B cell (primary cell): ENCODE measurements around the gene IST1. TPM values are rescaled to one million over a fixed set of nuclear protein-coding genes. Genes with fewer than 3 reads are reported as not detected.

ENCODE experiments used
- ATAC-seq: fragments of 200-7000 bp; cut with Tn5 transposase; one replicate; pipeline ENCODE4 v1.10.0; 2021; ENCODE audit warnings: low read depth, mild to moderate bottlenecking, moderate number of reproducible peaks, moderate library complexity
- CTCF ChIA-PET: fragments of 350-600 bp; sonication (Branson Sonifier 250); formaldehyde crosslinking; loops from one replicate; lab custom pipeline; 2021; ENCODE audit warnings: antibody characterized with exemption, inconsistent platforms; lab: Charles Lee
- POLR2A ChIA-PET: fragments of 350-600 bp; sonication (Branson Sonifier 250); formaldehyde crosslinking; loops from one replicate; lab custom pipeline; 2021; ENCODE audit warnings: antibody characterized with exemption; lab: Charles Lee
- DNase-seq: peaks from one replicate; pipeline ENCODE4 v3.0.0; 2013
- H2AFZ ChIP-seq: 2 replicates; pipeline ENCODE4 v1.6.1; 2012; ENCODE audit warnings: mild to moderate bottlenecking, low read depth, low read length; ENCODE audit not compliant: insufficient read depth, poor library complexity, severe bottlenecking
- H3K27ac ChIP-seq, 2 donors: 1 replicate in 1 of 2; 2 replicates in 1 of 2; pipeline ENCODE4 v1.5.1; 2012 to 2013; ENCODE audit warnings: low read length in 2 of 2, mild to moderate bottlenecking in 2 of 2, moderate library complexity in 1 of 2
- H3K27me3 ChIP-seq, 4 experiments: fragments of 200-600 bp in 1 of 4; sonication (generic) in 1 of 4; replicated peaks in 1 of 4; 1 replicate in 2 of 4; 2 replicates in 2 of 4; pipeline versions ENCODE4 v1.6.1 to v1.7.0; 2013 to 2016; ENCODE audit warnings: low read length in 3 of 4, mild to moderate bottlenecking in 2 of 4, mixed read lengths in 1 of 4, moderate library complexity in 1 of 4; ENCODE audit not compliant: insufficient read depth in 4 of 4, control insufficient read depth in 3 of 4; ENCODE audit errors: control extremely low read depth in 1 of 4
- H3K36me3 ChIP-seq, 2 experiments: replicated peaks in 1 of 2; 1 replicate in 1 of 2; 2 replicates in 1 of 2; pipeline versions ENCODE4 v1.6.1 to v1.7.1; 2013; ENCODE audit warnings: low read length in 1 of 2; ENCODE audit not compliant: insufficient read depth in 2 of 2, control insufficient read depth in 1 of 2; ENCODE audit errors: control extremely low read depth in 1 of 2, extremely low read depth in 1 of 2
- H3K4me1 ChIP-seq, 2 donors: fragments of 200-600 bp in 1 of 2; sonication (generic) in 1 of 2; 1 replicate in 1 of 2; 2 replicates in 1 of 2; pipeline versions ENCODE4 v1.5.1 to v1.6.1; 2013 to 2017; ENCODE audit warnings: low read length in 2 of 2; ENCODE audit not compliant: control insufficient read depth in 2 of 2, insufficient read depth in 2 of 2
- H3K4me2 ChIP-seq: replicated peaks from 2 replicates; pipeline ENCODE3; 2012; ENCODE audit warnings: mild to moderate bottlenecking, low read depth, low read length; ENCODE audit not compliant: poor library complexity, severe bottlenecking
- H3K4me3 ChIP-seq, 5 experiments: fragments of 200-600 bp in 1 of 5; sonication (generic) in 1 of 5; 1 replicate in 3 of 5; 2 replicates in 2 of 5; pipeline versions ENCODE4 v1.5.1 to v1.7.0; 2011 to 2016; ENCODE audit warnings: low read length in 4 of 5, mild to moderate bottlenecking in 4 of 5, low read depth in 2 of 5, control low read depth in 1 of 5, moderate library complexity in 1 of 5; ENCODE audit not compliant: insufficient read depth in 1 of 5; ENCODE audit errors: control extremely low read depth in 1 of 5, extremely low read depth in 1 of 5
- H3K79me2 ChIP-seq: fragments of 200-600 bp; sonication (generic); one replicate; pipeline ENCODE4 v1.6.0; 2016; ENCODE audit warnings: low read length; ENCODE audit not compliant: control insufficient read depth, insufficient read depth
- H3K9ac ChIP-seq: fragments of 200-600 bp; sonication (generic); 2 replicates; pipeline ENCODE4 v1.6.1; 2017; ENCODE audit warnings: mild to moderate bottlenecking, low read length, moderate library complexity
- H3K9me3 ChIP-seq, 3 donors: one replicate each; pipeline versions ENCODE4 v1.6.1 to v1.7.1; 2013; ENCODE audit warnings: low read length in 2 of 3; ENCODE audit not compliant: control insufficient read depth in 2 of 3, insufficient read depth in 1 of 3; ENCODE audit errors: control extremely low read depth in 1 of 3
- H4K20me1 ChIP-seq: 2 replicates; pipeline ENCODE4 v1.6.0; 2012; ENCODE audit warnings: mild to moderate bottlenecking, low read length; ENCODE audit not compliant: insufficient read depth, control insufficient read depth, poor library complexity, severe bottlenecking
- H3K27ac Mint-ChIP-seq: one replicate; pipeline ENCODE4 v1.8.0; 2021; ENCODE audit warnings: mixed read lengths
- H3K27me3 Mint-ChIP-seq: one replicate; pipeline ENCODE4 v1.8.0; 2021; ENCODE audit warnings: mixed read lengths
- H3K4me1 Mint-ChIP-seq: one replicate; pipeline ENCODE4 v1.8.0; 2021; ENCODE audit warnings: mixed read lengths
- H3K4me3 Mint-ChIP-seq: one replicate; pipeline ENCODE4 v1.8.0; 2021; ENCODE audit warnings: mixed read lengths
- H3K9me3 Mint-ChIP-seq: one replicate; pipeline ENCODE4 v1.8.0; 2022; ENCODE audit warnings: mixed read lengths; ENCODE audit not compliant: insufficient read depth
- CTCF ChIP-seq: fragments of 200-600 bp; IDR thresholded peaks from one replicate; pipeline ENCODE4 v1.8.0; 2022; ENCODE audit warnings: antibody characterized with exemption, mild to moderate bottlenecking
- EZH2 ChIP-seq: IDR thresholded peaks from 2 replicates; pipeline ENCODE4 v1.6.1; 2012; ENCODE audit warnings: borderline replicate concordance, low read depth, mild to moderate bottlenecking, moderate library complexity, low read length; ENCODE audit not compliant: insufficient read depth, poor library complexity, severe bottlenecking
- WGBS: methylation state at CpG from one replicate; pipeline ENCODE4 v1.1.5; 2013; ENCODE audit warnings: missing lambda C conversion rate; ENCODE audit not compliant: insufficient coverage; 5-methylcytosine and 5-hydroxymethylcytosine counted together
- intact Hi-C: fragments of 100-400 bp; cut with micrococcal nuclease; formaldehyde crosslinking; loops from one replicate; pipeline ENCODE4 v1.10.0; 2022
- polyA plus RNA-seq: library from polyadenylated mRNA; depleted of rRNA; stranded (reverse); fragments of >200 nt; gene quantifications from 2 replicates; pipeline ENCODE4 v1.2.3, GENCODE V29; 2012
- total RNA-seq, 2 donors: library from RNA; stranded (reverse); fragments of 120-200 nt in 1 of 2; gene quantifications; 1 replicate in 1 of 2; 2 replicates in 1 of 2; pipeline versions ENCODE4 v1.2.3 to v1.2.4, GENCODE V29; 2013 to 2022

IST1 gene
- total and polyA plus RNA-seq, 2 donors (not counting 1 experiment from before 2014, with no cell fraction given): 182 to 268 TPM

GRCh38 chr16:71929048-71929447, 33.7 kb downstream of the IST1 start:
- 100% methylated on average over 2 of the region's 3 CpGs for WGBS
- H3K9ac ChIP-seq: no peak overlapping the region
- ATAC-seq (no peak), DNase-seq (no peak)
- TF ChIP-seq EZH2 (no peak), CTCF (no peak)
- CTCF ChIA-PET: interaction anchor here (1.8 to 2.1 kb wide), 2 partner anchors 12 to 46 kb away, joined by 6 to 7 read pairs; no protein-coding TSS in a partner anchor
- intact Hi-C loops: no loop called here
- Mint-ChIP-seq H3K4me1 (peaks cover 7% of the 10 kb centered on the region), H3K4me3 (no peak overlapping the region), H3K27ac (no peak overlapping the region), H3K27me3 (no peaks in the 10 kb centered on the region), H3K9me3 (no peaks in the 10 kb centered on the region)
- peaks cover 33% of the 10 kb centered on the region for H4K20me1 ChIP-seq
- no peaks in the 10 kb centered on the region for H3K9me3 ChIP-seq
- no peaks in the 10 kb centered on the region for H3K4me1 ChIP-seq
- no peaks in the 10 kb centered on the region for H3K27me3 ChIP-seq
- H3K79me2 ChIP-seq: no peaks in the 10 kb centered on the region
- no peak overlapping the region for H2AFZ ChIP-seq
- H3K36me3 ChIP-seq: peaks cover 13 to 52% of the 10 kb centered on the region in 2 experiments
- POLR2A ChIA-PET: no interaction called here
- H3K4me3 ChIP-seq: no peak overlapping the region
- H3K4me2 ChIP-seq: no peak overlapping the region
- H3K27ac ChIP-seq: no peak overlapping the region

GRCh38 chr16:71930013-71930563, 34.8 kb downstream of the IST1 start:
- POLR2A ChIA-PET: no interaction called here
- no peak overlapping the region for H3K4me2 ChIP-seq
- H3K27me3 Mint-ChIP-seq: no peaks in the 10 kb centered on the region
- H3K4me3 Mint-ChIP-seq: no peak overlapping the region
- H3K27ac ChIP-seq: peak overlapping the region in 1 of 2 donors; percentile 14
- no peak overlapping the region for H3K4me3 ChIP-seq
- intact Hi-C loops: no loop called here
- H3K4me1 ChIP-seq: no peaks in the 10 kb centered on the region
- no peak overlapping the region for H2AFZ ChIP-seq
- WGBS: 95% methylated on average over 3 of the region's 5 CpGs
- no peaks in the 10 kb centered on the region for H3K9me3 Mint-ChIP-seq
- ATAC-seq (no peak), DNase-seq (no peak)
- H3K79me2 ChIP-seq: no peaks in the 10 kb centered on the region
- H3K27ac Mint-ChIP-seq: no peak overlapping the region
- no peaks in the 10 kb centered on the region for H3K9me3 ChIP-seq
- no peak overlapping the region for H3K9ac ChIP-seq
- no peaks in the 10 kb centered on the region for H3K27me3 ChIP-seq
- TF ChIP-seq EZH2 (no peak), CTCF (no peak)
- peaks cover 17 to 52% of the 10 kb centered on the region in 2 experiments for H3K36me3 ChIP-seq
- peaks cover 9% of the 10 kb centered on the region for H3K4me1 Mint-ChIP-seq
- CTCF ChIA-PET: interaction anchor here (1.8 kb wide), 1 partner anchor 48 kb away, joined by 7 read pairs; no protein-coding TSS in a partner anchor
- peaks cover 33% of the 10 kb centered on the region for H4K20me1 ChIP-seq
